GM21786 (cell line): ENCODE results near the gene BMERB1.
"Not testable (repeated sequence)": the region's sequence is repeated elsewhere in the genome, so short reads cannot be mapped to it uniquely, and the experiment has no call there.

Source experiments
- ATAC-seq: cut with Tn5 transposase; IDR thresholded peaks from one replicate; pipeline ENCODE4 v1.9.1; 2021; ENCODE audit not compliant: unreplicated experiment

Gene BMERB1

DNA sequence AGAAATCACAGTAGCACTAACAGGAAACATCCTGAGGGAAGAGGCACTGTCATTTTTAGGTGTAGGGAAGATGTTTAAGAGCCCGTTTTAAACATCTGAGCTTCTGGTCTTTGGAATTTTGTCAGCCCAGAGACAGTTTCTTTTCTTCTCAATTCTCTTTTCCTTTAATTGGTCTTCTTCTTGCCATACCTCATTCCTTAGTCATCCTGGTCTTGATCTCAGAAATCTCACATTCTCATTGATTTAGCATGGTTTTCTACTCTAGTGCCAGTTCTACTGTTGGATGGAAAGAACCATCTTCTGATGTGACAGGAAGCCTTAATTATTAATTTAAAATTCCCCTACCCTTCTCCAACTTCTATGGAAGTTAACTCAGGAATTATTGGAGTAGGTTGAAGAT lies 25.4 kb downstream of the BMERB1 start:
- ATAC-seq, result no peak

DNA sequence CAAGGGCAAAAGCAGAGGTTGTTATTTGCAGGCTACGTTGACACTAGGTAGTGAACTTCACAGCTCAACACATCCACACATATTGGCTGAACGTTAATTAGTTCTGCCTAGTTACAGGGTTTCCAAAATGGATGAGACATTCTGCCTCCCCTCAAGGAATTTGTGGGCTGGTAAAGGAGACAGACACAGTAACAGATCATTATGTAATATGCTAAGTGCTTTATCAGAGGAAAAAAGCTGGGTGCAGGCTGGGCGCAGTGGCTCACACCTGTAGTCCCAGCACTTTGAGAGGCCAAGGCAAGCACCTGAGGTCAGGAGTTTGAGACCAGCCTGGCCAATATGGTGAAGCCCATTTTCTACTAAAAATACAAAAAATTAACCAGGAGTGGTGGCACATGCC lies 26.2 kb downstream of the BMERB1 start:
- ATAC-seq, result no peak

DNA sequence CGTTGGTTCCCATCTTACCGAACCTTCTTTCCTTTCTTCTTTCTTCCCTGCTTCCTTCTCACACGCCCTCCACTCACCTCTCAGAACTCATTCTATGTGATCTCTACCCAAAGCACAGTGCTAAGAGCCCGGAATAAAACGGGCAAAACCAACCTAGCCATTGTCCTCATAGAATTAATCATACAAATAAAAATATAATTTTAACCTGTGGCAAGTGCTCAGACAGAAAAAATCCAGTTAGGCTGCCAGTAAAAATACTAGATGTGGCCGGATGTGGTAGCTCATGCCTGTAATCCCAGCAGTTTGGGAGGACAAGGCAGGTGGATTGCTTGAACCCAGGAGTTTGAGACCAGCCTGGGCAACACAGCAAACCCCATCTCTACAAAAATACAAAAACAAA lies 27.0 kb downstream of the BMERB1 start:
- no peak for ATAC-seq

DNA sequence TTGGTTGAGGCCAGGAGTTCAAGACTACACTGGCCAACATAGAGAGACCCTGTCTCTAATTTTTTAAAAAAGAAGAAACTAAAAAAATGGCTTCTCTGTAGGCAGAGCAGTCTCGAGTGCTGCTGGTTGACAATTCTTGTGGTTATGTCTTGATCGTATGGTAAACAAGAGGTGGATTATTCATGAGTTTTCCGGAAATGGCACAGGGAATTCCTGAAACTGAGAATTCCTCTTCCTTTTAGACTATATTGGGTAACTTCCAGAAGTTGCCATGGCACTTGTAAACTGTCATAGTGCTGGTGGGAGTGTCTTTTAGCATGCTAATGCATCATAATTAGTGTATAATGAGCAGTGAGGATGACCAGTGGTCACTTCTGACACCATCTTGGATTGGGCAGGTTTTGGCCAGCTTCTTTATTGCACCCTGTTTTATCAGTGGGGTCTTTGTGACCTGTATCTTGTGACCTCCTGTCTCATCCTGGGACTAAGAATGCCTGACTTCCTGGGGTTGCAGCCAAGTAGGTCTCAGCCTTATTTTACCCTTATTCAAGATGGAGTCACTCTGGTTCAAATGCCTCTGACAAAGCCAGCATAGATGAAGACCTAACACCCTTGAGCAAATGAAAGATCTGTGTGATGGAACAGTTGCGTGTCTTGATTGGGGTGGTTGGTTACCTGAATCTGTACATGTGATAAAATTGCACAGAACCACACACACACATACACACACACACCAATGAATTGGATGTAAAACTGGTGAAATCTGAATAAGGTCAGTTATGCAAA lies 30.2 kb downstream of the BMERB1 start:
- no peak for ATAC-seq

DNA sequence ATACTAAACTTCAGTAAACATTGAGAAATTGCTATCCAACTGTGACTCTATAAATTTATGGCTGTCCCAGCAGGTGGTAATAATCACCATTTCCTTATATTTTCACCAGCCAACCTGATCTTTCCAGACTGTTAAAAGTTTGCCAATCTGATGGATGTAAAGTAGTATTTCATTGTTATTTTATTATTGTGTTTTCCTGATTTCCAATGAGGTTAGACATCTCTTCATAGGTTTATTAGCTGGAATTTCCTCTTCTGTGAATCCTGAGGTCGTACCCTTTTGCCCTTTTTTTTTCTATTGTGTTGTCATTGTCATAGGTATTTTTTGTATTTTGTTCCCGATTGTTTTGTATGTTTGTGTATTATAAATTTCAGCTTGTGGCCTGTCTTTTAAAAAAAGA lies 31.7 kb downstream of the BMERB1 start:
- no peak for ATAC-seq

DNA sequence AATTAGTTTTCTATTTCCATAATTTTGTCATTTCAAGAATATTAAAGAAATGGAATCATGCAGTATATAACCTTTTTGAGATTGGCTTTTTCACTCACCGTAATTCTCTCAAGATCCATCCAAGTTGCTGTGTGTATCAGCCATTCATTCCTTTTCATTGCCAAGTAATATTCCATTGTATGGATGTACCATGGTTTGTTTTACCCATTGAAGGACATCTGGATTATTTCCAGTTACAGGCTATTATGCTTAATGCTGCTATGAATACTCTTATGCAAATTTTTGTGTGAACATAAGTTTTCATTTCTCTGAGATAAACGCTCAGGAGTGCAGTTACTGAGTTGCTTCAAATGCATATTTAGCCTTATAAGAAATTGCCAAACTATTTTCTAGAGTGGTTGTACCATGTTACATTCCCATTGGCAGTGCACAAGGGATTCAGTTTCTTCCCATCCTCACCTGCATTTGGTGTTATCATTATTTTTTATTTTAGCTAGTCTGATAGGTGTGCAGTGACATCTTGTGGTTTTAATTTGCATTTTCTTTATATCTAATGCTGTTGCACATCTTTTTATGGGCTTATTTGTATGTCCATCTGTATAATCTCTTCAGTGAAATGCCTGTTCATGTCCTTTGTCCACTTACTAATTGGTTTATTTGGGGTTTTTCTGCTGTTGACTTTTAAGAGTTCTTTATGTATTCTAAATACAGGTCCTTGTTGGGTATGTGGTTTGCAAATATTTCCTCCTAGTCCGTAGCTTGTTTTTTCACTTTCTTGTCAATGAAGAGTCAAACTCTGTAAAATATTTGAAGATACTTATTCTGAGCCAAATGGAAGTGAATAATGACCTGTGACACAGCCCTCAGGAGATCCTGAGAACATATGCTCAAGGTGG lies 32.7 kb downstream of the BMERB1 start:
- no peak for ATAC-seq

DNA sequence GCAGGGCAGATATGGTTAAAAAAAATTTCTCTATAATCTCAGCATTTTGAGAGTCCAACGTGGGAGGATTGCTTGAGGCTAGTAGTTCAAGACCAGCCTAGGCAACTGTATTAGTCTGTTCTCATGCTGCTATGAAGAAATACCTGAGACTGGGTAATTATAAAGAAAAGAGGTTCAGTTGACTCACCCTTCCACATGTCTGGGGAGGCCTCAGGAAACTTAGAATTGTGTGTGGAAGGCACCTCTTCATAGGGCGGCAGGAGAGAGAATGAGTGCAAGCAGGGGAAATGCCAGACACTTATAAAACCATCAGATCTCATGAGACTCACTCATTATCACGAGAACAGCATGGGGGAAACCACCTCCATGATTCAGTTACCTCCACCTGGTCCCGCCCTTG lies 42.6 kb downstream of the BMERB1 start:
- not testable (repeated sequence) for ATAC-seq

DNA sequence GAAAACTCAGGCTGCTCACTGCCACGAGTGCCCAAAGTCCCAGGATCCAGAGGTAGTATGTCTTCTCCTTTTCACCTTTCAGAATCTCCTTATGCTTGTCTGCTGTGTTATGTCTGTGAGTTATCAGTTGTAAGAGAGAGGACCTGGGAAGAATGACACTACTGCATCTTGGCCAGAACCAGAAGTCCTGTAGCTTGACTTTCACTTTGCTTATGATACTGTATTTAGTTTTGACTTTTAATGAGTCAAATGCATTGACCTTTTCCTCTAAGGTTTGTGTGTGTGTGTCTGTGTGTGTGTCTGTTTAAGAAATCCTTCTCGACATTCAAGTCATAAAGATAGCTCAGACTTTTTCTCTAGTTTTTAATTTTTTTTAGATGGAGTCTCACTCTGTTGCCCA lies 43.4 kb downstream of the BMERB1 start:
- no peak for ATAC-seq

DNA sequence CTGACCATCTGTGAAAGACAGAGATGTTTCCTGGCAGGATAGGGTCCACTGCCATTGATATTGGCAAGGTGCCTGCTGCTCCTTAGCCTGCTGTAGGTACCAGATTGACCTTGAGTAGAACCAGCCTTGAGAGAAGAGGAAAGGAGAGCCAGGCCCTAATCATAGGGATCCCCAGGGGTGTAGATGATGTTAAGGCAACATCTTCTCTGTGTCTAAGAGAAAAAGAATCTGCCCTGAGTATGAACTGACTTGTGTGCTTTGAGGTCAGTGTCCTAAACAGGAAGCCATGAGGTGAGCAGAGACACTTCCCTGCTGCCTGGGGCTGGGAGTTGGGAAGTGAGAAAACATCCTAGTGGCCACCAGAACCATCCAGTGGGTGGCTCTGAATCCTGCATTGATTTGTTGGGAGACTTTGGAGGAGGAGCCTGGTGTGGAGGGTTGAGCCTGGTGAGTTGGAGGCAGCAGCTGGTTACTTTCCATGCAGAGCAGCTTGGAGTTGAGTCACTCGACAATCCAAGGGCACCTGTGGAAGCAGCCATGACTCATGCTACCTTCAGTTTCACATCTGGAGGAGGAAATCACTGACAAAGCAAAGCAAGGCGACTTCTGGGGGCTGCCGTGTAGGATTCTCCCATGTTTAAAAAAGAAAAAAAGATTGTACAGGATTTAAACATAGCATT lies 47.8 kb downstream of the BMERB1 start:
- no peak for ATAC-seq

DNA sequence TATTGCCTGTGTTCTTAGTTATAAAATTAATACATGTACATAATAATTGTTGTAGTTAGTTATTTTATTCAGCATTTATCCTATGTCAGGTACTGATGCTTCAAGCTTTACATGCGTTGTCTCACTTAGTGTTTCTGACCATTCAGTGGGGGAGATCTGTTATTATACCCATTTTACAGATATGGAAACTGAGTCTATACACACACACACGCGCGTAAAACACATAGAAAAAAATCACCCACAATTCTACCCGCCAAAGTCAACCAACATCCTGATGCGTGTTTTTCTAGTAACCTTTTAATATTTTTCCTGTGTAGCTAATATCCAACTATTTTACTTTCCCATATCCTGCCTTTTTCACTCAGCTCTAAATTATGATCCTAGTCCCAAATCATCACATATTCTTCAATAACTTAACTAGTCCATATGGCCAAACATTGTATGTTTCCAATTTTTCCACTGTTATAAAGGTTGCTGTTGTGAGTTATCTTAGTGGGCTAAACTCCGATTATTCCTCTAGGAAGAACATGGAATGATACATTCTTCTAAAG lies 48.4 kb downstream of the BMERB1 start:
- ATAC-seq, result no peak

DNA sequence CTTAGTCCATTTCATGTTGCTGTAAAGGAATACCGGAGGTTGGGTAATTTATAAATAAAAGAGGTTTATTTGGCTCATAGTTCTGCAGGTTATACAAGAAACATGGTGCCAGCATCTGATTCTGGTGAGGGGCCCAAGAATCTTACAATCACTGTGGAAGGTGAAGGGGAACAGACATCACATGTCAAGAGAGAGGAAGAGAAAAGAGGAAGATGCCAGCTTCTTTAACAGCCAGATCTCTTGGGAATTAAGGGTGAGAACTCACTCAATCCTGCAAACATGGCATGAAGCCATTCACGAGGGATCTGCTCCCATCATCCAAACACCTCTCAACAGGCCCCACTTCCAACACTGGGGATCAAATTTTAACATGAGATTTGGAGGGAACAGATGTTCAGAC lies 49.5 kb downstream of the BMERB1 start:
- ATAC-seq, result no peak

DNA sequence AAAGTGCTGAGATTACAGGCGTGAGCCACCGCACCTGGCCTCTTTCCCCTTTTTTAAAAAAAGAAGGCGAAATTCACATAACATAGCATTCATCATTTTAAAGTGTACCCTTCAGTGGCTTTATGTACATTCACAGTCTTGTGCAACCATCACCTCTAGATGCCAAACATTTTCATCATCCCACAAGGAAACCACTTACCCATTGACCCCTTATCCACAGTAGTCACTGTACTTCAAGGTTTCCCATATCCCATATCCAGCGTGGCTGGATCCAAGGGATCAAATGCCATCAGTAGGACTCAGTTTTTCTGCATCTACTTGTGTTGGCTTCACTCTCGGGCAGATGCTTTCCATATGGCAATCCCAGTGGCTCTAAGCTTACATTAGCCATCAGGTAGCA lies 50.3 kb downstream of the BMERB1 start:
- ATAC-seq, result no peak

DNA sequence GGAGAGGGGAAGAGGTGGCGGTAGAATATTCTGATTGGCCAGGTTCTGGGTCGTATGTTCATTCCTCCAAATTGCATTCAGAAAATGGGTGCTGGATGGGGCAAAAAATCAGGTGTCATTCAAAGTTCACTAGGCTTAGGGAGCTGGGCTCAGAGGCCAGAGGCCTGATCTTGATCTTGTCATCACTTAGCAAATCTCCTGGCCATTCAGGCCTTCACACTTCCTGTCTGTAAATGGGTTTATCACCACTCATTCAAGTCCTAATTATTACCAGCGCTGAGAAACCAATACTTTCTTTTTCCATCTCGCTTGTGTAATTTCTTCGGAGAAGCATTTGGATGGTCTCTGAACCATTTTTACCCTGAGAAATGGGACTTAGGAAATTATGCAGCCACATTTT lies 50.8 kb downstream of the BMERB1 start:
- ATAC-seq, result no peak

DNA sequence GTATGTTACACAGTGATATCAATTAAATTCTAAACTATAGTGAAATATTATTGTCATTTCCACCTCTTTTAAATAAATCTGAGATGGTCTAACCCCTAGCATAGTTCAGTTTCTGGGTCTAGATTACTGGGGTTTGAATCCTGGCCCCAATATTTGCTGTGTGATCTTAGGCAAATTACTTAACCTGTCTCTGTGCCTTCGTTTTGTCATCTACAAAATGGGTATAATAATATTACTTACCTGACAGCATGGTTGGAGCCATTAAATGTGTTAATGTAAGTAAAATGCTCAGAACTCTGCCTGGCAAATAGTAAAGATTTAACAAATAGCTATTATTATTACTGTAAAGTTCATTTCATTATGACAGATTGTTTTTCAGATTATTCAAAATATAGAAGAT lies 52.3 kb downstream of the BMERB1 start:
- ATAC-seq, result no peak

DNA sequence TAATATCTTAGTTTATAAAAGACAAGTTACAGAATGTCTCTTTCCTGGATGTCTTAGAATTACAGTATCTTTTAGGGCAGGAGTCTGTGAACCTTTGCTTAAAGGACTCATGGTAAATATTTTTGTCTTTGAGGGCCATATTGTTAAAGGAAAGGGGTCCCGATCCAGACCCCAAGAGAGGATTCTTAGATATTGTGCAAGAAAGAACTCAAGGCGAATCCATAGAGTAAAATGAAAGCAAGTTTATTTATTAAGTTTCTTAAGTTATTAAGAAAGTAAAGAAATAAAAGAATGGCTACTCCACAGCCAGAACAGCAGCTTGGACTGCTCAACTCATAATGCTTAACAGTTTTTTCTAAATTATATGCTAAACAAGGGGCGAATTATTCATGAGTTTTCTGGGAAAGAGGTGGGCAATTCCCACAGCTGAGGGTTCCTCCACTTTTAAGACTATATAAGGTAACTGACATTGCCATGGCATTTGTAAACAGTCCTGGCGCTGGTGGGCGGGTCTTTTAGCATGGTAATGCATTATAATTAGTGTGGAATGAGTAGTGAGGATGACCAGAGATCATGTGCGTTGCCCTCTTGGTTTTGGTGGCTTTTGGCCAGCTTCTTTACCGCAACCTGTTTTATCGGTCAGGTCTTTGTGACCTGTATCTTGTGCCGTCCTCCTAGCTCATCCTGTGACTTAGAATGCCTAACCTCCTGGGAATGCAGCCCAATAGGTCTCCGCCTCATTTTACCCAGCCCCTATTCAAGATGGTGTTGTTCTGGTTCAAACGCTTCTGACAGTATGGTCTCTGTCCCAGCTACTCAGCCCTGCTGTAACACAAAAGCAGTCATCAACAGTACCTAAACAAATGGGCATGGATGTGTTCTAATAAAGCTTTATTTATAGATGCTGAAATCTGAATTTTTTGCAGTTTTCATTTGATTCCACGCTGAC lies 53.2 kb downstream of the BMERB1 start:
- ATAC-seq, result no peak

DNA sequence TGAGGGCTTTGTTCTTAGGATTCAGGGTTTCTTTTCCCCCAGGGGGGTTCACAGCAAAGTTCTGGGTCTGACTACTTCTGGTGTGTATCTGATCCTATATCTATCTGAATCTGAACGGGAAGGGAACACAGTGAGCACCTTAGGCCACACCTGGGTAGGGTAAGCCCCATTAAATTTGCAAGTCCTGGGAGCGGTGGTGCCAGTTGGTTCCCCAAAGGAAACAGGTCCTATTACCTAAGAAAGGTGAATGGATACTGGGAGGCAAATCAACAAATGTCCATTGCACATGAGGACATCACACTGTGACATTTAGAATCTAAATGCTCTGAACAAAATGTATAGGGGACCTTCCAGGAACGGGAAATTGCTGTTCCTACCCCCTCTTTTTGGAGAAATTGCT lies 54.6 kb downstream of the BMERB1 start:
- ATAC-seq, result no peak

DNA sequence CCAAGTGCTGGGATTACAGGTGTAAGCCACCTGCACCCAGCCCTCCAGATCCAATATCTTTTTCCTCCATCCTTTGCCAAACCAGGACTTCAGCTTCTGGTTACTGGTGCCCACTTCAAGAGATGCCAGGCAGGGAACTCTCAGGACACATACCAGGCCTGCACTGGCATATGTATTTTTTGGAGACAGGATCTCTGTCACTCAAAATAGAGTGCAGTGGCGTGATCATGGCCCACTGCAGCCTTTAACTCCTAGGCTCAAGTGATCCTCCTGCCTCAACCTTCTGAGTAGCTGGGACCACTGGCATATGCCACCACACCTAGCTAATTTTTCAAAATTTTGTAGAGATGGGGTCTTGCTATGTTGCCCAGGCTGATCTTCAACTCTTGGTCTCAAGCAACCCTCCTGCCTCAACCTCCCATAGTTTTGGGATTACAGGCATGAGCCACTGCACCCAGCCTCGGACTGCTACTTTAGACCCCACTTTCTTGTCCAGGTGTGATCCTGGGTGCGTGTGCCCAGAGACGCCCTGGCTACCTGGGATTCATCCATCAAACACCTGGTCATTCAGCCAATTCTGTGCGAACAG lies 55.8 kb downstream of the BMERB1 start:
- ATAC-seq, result no peak

DNA sequence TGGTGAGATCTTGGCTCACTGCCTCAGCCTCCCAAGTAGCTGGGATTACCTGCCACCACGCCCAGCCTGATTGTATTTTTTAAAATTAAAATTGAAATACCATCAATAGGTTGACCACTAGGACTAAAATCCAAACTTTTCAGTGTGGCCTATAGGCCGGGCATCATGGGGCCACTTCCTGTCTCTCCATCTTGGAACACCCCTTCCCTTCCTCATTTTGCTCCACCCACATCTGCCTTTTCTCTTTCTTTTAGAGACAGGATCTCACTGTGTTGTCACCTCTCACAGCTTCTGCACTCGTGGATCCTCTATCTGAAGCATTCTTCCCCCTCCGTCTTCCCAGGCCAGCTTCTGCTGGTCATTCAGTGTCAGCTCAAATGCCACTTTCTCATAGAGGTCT lies 57.0 kb downstream of the BMERB1 start:
- no peak for ATAC-seq

DNA sequence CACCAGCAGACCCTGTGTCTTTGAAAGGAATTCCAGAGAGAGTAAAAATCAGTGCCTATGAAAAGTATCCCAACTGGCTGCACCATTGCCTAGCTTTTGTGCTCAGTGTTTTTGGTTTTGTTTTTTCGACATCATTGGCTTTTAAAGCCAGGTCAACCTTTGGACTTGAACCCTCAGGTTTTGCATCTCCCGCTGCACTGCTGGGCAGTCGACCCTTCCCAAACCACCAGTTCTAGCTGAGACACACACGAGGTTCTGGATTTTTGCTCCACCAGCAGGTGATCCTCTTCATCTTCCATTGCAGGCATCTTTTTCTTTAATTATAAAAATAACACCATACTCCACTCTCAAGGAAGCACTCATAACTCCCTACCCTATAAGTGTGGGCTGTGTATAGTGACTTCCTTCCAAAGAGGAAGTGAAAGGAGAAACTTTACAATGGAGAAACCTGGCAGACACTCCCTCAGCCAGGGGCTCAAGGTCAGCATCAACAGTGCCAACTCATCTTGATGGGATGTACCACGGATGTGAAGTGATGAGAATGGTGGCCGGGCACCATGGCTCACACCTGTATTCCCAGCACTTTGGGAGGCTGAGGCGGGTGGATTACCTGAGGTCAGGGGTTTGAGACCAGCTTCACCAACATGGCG lies 57.8 kb downstream of the BMERB1 start:
- no peak for ATAC-seq
